Adipocyte (in vitro differentiated cells): ENCODE data around the gene AK8.

Experiments
- DNase-seq: peaks from one replicate; pipeline ENCODE4 v3.0.0-alpha.2; 2015; ENCODE audit warnings: low read depth
- H3K27me3 ChIP-seq: replicated peaks from 2 replicates; pipeline ENCODE4 v1.7.0; 2013; ENCODE audit warnings: mild to moderate bottlenecking, low read length, moderate library complexity; ENCODE audit not compliant: control insufficient read depth, insufficient read depth
- H3K36me3 ChIP-seq: 2 replicates; pipeline ENCODE4 v1.7.0; 2013; ENCODE audit warnings: low read length, mild to moderate bottlenecking, moderate library complexity; ENCODE audit not compliant: control insufficient read depth, insufficient read depth, severe bottlenecking
- H3K4me1 ChIP-seq: 2 replicates; pipeline ENCODE4 v1.7.0; 2013; ENCODE audit warnings: mild to moderate bottlenecking, low read length, moderate library complexity; ENCODE audit not compliant: control insufficient read depth, insufficient read depth
- H3K4me3 ChIP-seq: 2 replicates; pipeline ENCODE4 v1.7.0; 2013; ENCODE audit warnings: mild to moderate bottlenecking, low read length, moderate library complexity
- H3K9ac ChIP-seq: 2 replicates; pipeline ENCODE4 v1.7.0; 2013; ENCODE audit warnings: mild to moderate bottlenecking, low read length, moderate library complexity
- H3K9me3 ChIP-seq: 2 replicates; pipeline ENCODE4 v1.7.0; 2013; ENCODE audit warnings: mild to moderate bottlenecking, low read length, moderate library complexity; ENCODE audit not compliant: control insufficient read depth

The AK8 gene

DNA sequence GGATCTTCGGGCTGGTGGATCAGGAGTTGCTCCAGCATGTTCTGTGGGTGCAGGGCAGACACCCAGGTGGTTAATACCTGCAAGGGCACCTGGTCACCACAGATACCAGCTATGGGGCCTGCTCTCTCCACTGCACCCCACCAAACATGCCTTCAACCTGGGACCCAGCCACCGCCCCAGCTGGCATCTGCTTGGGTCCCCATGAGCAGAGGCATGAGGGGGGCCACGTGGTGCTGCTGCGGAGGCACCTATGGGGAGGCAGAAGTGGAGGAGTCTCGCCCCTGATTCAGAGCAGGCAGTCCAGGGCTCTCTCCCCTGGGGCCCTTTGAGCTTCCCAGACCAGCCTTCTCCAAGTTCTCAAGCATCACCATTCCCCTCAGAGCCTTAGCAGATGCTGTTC lies 2.9 kb downstream of the AK8 start:
- no peak for DNase-seq
- no peaks in the 10 kb centered on the region for H3K27me3 ChIP-seq
- H3K9ac ChIP-seq = no peak overlapping the region
- peaks cover 22% of the 10 kb centered on the region for H3K4me1 ChIP-seq
- no peaks in the 10 kb centered on the region for H3K9me3 ChIP-seq
- H3K36me3 ChIP-seq = no peaks in the 10 kb centered on the region
- no peak overlapping the region for H3K4me3 ChIP-seq

DNA sequence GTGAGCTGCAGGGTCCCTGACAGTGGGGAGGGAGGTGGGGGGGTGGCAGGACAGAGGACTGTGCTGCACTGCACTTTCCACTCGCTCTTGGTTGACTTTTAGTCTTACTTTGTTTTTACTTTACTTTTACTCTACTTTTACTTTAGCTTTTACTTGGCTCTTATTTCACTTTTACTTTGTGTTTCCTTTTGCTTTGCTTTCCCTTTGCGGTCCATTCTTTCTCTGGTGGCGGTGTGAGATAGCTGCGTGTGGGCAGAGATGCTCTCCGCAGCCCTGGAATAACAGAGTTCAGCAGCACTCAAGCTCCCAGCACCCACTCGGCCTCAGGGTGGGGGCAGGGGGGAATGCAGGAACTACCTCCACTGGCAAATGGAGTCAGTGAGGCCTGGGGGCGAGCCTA lies 4.7 kb downstream of the AK8 start:
- no peak for DNase-seq
- Histone ChIP-seq H3K4me3 (no peak overlapping the region), H3K36me3 (no peaks in the 10 kb centered on the region), H3K9ac (no peak overlapping the region), H3K4me1 (peaks cover 22% of the 10 kb centered on the region), H3K9me3 (no peaks in the 10 kb centered on the region), H3K27me3 (no peaks in the 10 kb centered on the region)

DNA sequence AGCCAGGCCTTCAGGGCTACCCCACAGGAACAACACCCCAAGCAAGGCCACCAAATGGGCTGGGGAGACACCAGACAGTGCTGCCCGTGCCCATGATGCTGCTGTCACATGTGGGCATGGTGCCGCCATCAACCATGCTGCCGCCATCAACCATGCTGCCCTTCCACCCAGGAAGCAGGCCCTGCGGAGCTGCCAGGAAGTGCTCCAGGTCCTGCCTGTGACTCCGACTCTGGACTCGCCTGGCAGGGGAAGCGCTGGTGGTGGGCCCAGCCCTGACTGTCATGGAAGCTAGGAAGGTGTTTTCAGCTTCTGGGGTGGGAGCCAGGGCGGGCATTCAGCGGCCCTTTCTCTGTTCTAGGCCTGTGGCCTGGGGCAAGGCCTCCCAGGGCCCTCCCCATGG lies 8.8 kb downstream of the AK8 start:
- Histone ChIP-seq H3K9ac (no peak overlapping the region), H3K27me3 (no peaks in the 10 kb centered on the region), H3K4me3 (no peak overlapping the region), H3K9me3 (no peaks in the 10 kb centered on the region), H3K36me3 (no peaks in the 10 kb centered on the region), H3K4me1 (peaks cover 17% of the 10 kb centered on the region)
- DNase-seq = no peak

DNA sequence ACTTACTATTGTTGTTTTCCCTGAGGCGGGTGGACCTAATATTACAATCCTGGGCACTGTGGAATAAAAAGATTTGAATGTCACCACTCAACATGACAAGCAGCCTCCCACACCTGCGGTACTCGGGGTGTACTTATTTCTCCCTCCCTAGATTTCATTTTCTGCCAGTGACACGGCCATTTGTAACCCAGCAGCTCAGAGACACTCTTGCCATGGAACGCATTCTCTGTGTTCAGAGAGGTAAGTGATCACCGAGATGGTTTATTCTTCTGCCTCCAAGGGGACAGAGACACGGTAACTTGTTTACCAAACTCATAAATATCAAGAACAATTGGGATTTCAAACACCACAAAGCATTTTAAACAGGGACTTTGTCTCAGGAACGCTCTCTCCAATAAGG lies 11.2 kb downstream of the AK8 start:
- no peak overlapping the region for H3K9ac ChIP-seq
- DNase-seq = no peak
- H3K4me3 ChIP-seq = no peak overlapping the region
- H3K36me3 ChIP-seq = no peaks in the 10 kb centered on the region
- peaks cover 4% of the 10 kb centered on the region for H3K27me3 ChIP-seq
- H3K9me3 ChIP-seq = no peaks in the 10 kb centered on the region
- H3K4me1 ChIP-seq = peaks cover 14% of the 10 kb centered on the region

DNA sequence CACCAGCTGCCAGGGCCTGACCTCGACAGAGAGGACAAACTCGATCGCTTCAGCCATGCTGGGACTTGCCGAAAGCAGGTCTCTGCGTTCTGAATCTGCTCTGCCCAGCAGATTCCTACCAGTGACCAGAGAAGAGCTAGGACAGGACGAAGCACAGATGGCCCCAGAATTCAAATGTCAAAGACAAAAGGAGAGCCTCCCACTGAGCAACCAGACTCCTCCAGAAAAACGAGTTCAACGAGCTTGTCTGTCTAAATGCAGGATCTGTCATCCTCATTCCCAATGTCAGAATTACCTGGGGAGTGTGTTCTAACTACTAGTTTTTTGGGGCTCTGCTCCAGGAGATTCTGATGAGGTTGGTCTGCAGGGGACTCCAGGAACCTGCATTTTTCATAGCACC lies 13.4 kb downstream of the AK8 start:
- no peak overlapping the region for H3K4me3 ChIP-seq
- peaks cover 4% of the 10 kb centered on the region for H3K27me3 ChIP-seq
- H3K4me1 ChIP-seq = no peaks in the 10 kb centered on the region
- H3K36me3 ChIP-seq = no peaks in the 10 kb centered on the region
- no peak overlapping the region for H3K9ac ChIP-seq
- DNase-seq = no peak
- H3K9me3 ChIP-seq = no peaks in the 10 kb centered on the region

DNA sequence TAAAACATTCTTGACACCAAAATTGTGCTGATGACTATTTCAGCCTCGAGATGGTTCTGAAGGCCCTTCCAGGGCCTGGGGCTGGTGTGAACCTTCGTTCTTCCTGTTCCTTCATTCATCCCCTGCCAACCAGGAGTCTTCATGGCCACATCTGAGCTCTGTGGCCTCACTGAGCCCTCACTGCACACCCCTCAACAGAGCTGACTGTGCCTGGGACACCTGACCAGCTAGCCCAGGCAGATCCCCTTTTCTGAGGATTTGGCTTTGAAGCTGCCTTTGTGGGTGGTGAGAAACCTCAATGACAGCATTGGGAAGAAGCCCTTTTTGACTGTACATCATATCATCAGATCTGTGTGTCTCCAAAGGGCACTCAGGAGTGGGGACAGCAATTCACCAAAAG lies 13.8 kb downstream of the AK8 start:
- Histone ChIP-seq H3K27me3 (peaks cover 4% of the 10 kb centered on the region), H3K9me3 (no peaks in the 10 kb centered on the region), H3K4me3 (no peak overlapping the region), H3K4me1 (no peaks in the 10 kb centered on the region), H3K9ac (no peak overlapping the region), H3K36me3 (no peaks in the 10 kb centered on the region)
- DNase-seq = no peak

DNA sequence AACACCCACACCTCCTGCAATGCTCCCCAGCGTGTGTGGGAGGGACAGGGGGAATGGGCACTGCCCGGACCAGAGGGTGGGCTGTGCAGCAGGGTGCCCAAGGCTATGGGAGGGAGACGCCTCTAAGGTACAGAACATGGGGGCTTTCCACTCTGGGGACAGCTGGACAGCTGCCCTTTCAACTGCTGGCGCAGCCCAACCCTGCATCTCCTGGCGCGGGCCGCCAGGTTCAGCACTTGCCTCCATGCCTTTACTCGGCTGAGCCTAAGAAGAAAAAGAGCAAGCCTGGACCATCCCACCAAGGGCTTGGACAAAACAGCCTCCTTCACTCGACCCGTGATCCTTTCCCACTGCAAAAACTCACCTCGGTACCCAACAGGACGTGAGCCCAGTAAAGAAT lies 15.0 kb downstream of the AK8 start:
- Histone ChIP-seq H3K9ac (no peak overlapping the region), H3K4me1 (peaks cover 3% of the 10 kb centered on the region), H3K4me3 (no peak overlapping the region), H3K27me3 (peaks cover 4% of the 10 kb centered on the region), H3K36me3 (no peaks in the 10 kb centered on the region), H3K9me3 (no peaks in the 10 kb centered on the region)
- DNase-seq = no peak

DNA sequence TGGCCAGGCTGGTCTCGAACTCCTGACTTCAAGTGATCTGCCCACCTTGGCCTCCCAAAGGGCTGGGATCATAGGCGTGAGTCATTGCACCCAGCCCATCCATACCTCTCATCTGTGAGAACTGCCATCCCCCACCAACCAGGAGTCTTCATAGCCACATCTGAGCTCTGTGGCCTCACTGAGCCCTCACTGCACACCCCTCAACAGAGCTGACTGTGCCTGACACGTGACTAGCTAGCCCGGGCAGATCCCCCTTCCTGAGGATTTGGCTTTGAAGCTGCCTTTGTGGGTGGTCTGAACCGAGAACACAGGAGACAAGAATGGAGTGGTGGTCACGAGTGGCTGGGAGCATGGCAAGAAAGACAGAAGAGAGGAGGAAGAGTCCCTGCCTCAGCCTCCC lies 15.6 kb downstream of the AK8 start:
- Histone ChIP-seq H3K4me3 (no peak overlapping the region), H3K4me1 (peaks cover 9% of the 10 kb centered on the region), H3K9me3 (no peaks in the 10 kb centered on the region), H3K9ac (no peak overlapping the region), H3K36me3 (no peaks in the 10 kb centered on the region), H3K27me3 (peaks cover 4% of the 10 kb centered on the region)
- no peak for DNase-seq

DNA sequence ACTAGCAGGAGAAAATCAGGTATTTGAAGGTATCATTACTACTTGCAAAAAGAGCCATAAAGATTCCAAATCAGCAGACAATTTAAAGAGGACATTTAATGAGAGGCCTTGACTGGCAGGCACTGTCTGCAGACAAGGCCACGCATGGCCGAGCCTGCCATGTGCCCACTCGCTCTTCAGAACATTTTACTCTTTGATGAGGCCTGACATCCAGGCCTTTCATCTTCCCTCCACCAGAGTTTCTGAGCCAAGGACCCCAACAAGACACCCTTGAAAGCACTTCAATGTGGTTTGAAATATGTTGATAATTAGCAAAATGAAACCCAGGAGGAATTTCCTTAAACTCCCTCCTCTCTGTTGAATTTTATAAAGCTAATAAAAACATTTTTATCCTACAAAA lies 16.4 kb downstream of the AK8 start:
- peaks cover 17% of the 10 kb centered on the region for H3K4me1 ChIP-seq
- no peak overlapping the region for H3K9ac ChIP-seq
- no peak overlapping the region for H3K4me3 ChIP-seq
- H3K27me3 ChIP-seq = peaks cover 4% of the 10 kb centered on the region
- no peaks in the 10 kb centered on the region for H3K36me3 ChIP-seq
- DNase-seq = no peak
- H3K9me3 ChIP-seq = no peaks in the 10 kb centered on the region

DNA sequence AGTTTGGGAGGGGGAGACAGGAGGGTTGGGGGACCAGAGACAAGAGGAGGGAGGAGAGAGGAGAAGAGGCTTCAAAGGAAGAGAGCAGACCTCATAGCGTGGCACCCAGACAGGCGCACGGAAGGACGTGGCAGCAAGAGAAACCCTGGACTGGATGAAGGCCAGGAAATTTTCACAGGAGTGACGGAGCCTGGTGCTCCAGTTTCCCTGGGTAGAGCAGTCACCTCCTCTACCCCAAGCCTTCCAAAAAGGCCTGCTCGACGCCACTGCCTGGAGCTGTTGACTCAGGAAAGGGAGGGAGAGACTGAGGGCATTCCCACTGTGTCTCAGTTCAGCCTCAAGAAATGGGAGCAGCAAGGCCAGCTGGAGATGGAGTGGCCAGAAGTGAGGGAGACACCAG lies 19.3 kb downstream of the AK8 start:
- Histone ChIP-seq H3K4me3 (no peak overlapping the region), H3K36me3 (no peaks in the 10 kb centered on the region), H3K27me3 (no peaks in the 10 kb centered on the region), H3K9ac (no peak overlapping the region), H3K9me3 (no peaks in the 10 kb centered on the region), H3K4me1 (peaks cover 18% of the 10 kb centered on the region)
- no peak for DNase-seq

DNA sequence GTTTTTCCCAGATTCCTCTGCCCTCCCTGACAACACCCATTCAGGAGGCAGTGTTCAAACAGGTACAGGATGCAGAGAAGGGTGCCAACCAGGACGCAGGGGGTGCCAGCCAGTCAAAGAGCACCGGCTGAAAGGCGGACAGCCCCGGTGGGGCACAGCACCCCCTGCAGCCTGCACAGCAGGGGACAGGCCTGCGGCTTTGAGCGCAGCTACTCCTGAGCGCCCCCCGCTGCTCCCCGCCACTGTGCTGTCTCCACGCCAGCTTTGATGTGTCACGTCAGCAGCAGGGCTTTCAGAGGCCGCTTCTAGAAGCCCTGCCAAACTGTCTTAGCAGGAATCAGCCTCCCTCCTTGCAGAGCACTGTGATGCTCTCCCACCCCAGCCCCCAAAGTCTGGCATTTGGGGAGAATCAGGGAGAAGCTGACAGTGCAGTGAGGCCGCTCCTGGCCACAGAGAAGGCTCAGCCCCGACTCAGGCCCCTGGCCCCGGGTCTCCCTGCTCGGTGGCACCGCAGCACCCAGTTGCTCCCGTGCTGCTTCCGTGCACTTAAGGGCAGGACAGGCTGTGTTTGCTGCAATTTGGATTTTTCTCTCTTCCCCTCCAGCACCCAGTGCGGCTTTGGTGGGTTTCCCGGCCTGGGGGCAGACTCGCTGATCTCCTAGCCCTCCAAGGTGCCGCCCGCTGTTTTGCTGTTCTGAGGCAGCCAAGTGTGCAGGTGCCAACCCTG lies 20.3 kb downstream of the AK8 start:
- Histone ChIP-seq H3K36me3 (no peaks in the 10 kb centered on the region), H3K9me3 (no peaks in the 10 kb centered on the region), H3K9ac (peak overlapping the region; percentile 36), H3K4me3 (peak overlapping the region; percentile 35), H3K4me1 (peaks cover 18% of the 10 kb centered on the region), H3K27me3 (no peaks in the 10 kb centered on the region)
- DNase-seq = no peak

DNA sequence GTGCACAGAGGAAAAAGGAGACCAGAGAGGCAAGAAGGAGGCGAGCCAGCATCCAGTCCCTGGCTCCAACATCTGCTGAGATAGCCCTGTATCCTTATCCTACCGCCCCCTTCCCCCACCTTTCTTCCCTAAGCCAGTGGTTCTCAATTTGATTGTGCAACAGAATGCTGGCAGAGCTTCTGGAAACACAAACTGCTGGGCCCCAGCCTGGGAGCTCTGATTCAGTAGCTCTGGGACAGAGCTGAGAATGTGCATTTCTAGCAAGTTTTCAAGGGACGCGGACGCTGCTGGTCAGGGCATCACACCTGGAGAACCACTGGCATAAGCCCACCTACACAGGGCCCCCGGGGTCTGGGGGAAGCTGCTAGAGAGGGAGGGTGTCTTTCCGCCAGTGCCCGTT lies 21.1 kb downstream of the AK8 start:
- H3K4me3 ChIP-seq = peak overlapping the region; percentile 35
- H3K9ac ChIP-seq = peak overlapping the region; percentile 36
- H3K27me3 ChIP-seq = no peaks in the 10 kb centered on the region
- peak; percentile 92 for DNase-seq
- no peaks in the 10 kb centered on the region for H3K36me3 ChIP-seq
- H3K9me3 ChIP-seq = no peaks in the 10 kb centered on the region
- peaks cover 18% of the 10 kb centered on the region for H3K4me1 ChIP-seq
